GF-D8 (cell line): ENCODE measurements around the gene VWF.

Experiments
- DNase-seq: peaks from one replicate; lab custom pipeline; 2025; lab: John Stamatoyannopoulos, UW

Gene VWF

GRCh38 chr12:6076776-6077691 lies 47.4 kb downstream of the VWF start:
- DNase-seq = no peak

DNA sequence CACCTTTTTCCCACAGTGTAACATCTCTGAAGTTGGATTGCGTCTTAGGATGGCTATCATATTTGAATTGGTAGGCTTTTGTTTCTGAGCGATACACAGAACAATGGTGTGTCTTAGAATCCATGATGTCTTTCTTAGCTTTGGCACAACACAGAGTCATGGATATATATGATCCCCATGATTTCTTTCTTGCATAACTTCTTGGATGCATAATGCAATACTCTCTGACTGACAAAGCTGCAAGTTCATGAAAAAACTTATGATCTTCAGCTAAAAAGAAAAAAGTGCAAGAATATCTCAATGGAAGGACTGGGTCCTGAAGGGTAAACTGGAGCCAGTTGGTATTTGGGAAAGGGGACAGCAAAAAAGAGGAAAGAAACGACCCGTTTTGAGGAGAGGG lies 48.1 kb downstream of the VWF start:
- DNase-seq = no peak

DNA sequence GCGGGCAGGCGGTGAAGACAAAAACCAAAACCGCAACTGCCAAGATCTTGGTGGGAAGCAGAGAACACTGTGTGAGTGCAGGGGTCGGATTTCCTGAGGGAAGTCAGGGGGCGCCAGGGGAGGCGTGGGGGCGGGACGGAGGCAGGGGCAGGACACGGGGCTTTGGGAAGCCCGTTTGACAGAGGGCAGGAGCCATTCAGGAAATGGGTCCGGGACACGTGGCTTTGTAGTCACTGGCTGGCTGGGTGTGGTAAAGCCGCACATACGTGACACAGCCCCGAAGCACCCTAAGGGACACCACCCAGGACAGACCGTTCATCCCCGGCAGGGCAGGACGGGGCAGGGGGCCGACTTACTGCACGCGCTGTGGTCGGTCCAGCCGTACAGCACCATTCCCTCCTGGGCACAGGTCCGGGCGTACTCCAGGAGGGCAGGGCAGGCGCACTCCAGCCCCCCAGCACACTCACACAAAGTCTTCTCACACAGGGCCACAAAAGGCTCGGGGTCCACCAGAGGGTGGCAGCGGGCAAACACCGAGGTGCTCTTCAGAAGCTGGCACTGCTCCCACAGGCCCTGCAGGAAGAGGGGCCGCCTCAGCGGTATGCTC lies 49.4 kb downstream of the VWF start:
- DNase-seq = no peak

DNA sequence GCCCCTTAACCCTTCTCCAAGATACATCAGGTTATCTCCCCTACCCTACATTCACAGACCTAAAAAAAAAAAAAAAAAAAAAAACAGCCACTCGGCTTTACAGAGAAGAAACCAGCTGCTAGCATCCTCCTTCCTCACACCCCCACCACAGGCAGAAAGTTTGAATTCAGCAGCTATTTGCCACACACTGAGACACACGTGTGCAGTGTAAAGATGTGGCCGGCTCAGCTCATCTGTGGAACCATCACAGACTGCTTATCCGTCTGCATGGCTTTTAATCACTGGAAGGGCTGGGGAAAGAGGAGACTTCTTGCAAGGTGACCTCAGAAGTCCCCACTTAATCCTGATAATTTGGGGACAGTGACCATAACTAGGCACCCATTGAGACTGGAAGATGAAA lies 50.0 kb downstream of the VWF start:
- no peak for DNase-seq

- DNase-seq = no peak
Observed at GRCh38 chr12:6073426-6073825, 51.0 kb downstream of the VWF start.

DNA sequence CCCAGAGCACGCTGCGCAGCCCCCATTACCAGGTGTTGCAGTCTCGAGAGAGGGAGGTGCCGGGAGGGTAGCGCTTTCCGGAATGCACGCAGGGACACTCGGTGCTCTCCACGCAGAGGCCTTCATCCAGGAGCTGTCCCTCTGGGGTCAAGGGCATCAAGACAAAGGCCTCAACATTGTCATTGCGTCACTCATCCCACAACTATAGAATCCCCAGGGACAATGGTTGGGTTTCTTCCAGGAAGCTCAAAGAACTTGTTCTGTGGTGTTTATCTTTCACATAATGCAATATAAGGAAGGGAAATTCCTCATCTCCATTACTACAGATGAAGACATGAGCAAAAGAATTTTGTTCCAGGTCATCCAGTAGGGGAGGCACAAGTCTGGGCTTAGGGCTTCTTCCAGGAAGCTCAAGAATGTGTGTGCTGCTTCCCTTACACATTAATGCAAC lies 52.1 kb downstream of the VWF start:
- no peak for DNase-seq

DNA sequence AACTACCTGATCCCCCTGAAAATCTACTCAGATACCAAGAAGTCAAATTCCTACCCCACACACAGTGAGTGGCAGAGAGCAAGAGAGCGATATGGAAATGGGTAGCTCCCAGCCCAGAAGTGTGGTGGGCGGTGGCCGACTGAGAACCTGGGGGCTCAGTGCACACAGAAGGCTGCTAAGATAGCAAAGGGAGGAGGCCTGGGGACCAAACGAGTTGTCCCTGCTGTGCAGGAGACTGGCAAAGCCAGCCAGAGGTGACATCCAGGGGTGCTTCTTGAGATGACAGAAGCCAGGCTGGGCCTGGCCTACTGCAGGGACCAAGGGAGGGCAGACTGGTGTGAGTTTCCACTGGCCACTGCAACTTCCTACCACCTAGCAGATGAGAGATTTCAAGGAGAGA lies 52.9 kb downstream of the VWF start:
- no peak for DNase-seq

GRCh38 chr12:6070472-6071257 lies 53.8 kb downstream of the VWF start:
- DNase-seq = no peak

DNA sequence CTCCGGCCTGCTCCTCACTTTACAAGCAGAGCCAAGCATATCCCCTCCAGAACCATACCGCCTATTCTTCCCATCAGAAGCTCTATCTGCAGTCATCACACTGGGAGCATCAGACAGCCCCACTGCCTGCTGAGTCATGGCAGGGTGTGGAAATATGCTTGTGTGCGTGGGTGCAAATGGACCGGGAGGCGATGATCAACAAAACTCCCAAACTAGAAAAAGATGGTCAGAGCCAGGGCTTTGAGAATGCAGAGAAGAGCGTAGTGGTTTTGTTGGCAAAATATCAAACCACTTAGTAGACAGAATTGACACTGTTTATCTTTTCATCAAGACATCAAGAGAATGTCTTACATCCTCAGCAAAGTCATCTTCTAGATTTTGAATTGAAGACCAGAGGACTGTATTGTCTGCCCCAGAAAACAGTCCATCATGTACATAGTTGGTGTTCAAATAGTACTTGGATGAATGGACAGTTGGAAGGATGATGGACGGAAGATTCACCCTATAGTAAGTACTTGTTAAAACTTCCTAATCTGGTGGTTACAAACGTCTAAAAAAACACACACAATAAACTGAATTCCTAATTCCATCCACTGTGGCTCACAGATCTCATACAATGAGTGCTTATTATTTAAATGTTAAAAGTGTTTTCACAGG lies 54.9 kb downstream of the VWF start:
- no peak for DNase-seq

DNA sequence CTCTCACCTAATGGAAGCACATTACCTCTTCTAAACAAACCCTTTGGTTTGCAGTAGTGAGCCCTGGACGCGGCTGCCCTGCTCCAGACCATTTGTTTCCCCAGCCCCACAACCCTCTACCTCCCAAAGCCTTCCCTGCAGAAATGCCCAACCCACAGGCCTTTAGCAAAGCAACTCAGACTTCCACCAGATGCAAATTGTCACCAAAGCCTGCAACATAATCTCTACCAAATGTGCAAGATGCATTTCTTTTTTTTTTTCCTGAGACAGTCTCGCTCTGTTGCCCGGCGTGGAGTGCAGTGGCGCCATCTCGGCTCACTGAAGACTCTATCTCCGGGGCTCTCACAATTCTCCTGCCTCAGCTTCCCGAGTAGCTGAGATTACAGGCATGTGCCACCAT lies 56.2 kb downstream of the VWF start:
- no peak for DNase-seq

DNA sequence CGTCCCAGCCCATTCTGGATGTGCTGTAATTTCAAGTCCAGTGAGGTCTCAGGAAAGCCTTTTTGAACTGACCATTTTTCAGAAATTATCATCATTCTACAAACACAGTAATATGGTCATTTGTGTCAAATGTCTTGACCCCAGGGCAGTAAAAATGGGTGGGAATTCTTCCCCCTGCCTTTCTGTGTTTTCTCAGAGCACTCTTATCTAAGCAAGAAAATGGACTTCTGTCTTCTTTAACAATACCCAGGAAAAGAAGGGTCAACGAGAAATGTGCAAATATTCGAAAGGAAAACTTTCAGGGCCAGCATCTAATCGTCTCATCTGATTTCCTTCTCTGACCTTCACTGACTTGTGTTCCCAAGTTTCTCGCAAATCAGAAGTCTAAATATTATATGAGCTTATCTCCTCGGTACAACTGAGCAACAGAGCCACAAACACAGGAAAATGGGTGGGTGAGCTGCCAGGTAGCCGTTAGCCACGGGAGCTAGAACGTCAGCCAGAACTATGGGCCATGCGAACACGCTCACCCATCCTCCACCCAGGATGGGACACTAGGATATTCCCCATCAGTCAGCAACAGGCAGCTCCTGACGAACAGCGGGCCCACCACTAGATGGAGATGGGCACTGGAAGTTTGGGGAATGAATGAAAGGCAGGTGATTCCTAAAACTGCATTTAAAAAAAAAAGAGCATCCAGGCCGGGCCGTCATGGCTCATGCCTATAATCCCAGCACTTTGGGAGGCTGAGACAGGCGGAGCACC lies 57.1 kb downstream of the VWF start:
- DNase-seq = no peak

DNA sequence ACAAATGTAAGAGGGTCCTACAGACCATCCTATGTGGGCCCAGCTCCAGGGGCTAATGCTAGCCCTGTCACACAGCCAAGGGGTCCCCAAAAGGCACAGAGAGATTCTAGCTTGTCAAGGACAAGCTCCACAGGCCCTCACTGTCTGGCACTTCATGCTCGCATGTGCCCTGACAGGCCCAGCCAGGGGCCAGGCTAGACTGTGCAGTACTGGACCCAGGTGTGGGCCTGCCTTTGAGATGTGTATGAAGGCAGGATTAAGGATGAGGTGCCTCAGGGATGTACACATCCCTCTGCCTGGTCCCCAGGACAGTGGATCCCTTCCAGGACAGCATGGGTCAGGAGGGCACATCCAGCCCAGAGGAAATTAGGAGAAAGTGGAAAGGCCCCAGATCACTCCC lies 57.8 kb downstream of the VWF start:
- DNase-seq = no peak

DNA sequence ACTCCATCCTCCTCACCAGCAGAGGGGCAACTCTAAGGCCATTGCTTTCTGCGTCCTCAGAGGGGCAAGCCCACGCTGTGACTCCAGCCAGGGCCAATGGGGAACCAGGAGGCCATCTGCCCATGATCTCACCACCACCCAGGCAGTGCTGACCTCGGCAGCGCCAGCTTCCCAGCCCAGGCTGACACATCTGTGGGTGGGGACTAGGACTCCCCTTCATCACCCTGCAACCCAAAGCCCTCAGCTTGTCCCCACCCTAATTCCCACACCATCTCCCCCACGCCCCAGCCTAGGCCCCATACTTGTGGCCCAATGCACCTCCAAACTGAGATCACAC lies 58.6 kb downstream of the VWF start:
- no peak for DNase-seq

- DNase-seq = no peak
Observed at GRCh38 chr12:6065131-6065862, 59.2 kb downstream of the VWF start.

DNA sequence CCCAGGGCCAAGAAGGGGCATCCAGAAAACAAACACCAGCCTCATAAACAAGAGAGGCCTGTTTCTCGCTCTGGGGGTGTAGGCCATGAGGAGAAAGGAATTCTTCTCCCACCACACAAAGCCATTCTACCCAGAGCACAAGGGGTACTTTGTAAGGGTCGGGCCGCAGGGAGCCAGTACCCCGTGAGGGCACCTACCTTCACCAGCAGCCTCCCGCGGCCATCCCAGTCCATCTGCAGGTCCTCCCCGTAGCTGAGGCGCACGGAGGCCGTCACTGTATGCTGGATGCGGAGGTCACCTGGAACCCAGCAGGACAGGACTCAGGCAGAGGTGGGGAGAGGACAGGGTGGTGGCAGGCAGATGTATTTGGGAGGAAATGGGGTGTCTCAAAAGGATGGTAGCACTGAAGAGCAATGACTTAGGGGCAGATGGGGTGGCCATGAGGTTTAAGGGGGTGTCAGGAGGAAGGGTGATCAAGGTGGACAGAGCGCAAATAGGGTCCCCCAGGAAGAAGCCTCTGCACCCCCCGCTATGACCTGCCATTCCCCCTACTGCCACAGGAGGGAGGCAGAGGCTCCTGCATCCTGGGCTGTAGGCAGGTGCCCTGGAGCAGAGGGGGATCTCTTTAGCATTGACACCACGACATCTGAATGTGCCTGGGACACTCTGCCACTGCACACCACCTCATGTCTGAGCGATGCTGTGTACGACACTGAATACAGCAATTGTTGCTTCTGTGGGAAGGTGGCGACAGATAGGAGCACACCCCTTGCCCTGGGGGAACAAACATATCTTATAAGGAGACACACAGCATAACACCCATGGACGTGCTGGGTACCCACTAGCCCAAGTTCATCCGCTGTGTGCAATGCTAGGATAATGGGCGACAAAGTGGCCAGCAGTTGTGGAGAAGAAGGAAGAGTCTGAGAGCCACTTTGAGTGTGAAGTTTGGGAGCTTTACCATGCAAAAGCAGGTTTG lies 61.4 kb downstream of the VWF start:
- DNase-seq = no peak

DNA sequence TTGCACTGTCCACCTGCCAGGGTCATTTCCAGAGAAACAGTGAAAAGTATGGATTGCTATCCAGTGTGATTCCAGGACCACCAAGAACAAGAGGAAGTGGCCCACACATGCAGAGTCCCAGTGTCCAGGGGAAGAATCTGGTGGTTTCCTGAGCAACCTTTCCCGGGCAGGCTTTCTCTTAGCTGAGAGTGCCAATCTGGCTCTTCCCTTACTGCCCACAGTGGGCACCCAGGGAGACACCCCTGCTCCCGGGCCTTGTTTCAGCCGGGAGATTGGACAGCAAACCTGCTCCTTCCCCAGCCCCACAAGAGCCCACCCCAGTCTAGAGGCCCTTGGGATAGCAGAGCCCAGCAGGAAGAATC lies 62.1 kb downstream of the VWF start:
- DNase-seq = no peak

- DNase-seq = no peak
Observed at GRCh38 chr12:6061660-6062059, 62.8 kb downstream of the VWF start.

DNA sequence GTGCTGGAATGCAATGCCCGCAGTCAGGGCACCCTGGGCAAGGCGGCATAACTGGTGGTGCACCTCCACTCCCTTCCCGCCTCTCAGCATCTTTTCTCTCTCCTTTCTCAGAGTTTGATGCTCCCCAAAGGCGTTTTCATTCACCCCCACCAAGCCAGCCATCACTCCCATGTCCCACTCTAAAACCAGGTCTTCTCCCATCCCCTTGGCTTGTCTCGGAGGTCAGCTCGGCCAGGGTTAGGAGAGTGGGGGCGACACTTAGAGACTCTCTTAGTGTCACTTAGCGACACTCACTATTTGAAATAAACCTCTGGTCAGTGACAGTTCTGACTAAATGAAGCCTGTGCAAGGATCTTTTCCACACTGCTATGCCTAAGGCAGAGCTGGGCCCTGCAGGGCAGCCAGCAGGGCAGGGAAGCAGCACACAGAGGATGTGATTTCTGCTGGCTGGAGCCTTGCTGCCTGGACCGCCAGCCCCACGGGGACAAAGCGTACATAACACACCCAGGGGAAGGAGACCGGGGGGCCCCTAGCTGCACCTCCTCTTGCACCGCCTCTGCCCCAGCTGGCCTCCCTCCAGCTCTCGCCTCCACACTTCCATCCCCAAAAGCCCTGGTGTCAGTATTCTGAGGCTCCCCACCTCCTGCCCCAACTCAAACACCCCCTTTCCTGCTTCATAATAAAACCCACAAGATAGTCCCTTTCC lies 64.5 kb downstream of the VWF start:
- DNase-seq = no peak

- DNase-seq = no peak
Observed at GRCh38 chr12:6059221-6059620, 65.2 kb downstream of the VWF start.
